Activated B cell treated with CpG ODN at 0.5 μM for 24 hours (primary cell): Measurements from ENCODE around the gene DPP8. TPM values are rescaled to one million over a fixed set of nuclear protein-coding genes. Genes with fewer than 3 reads are reported as not detected.

Experiments
- ATAC-seq: fragments of 200-7000 bp; cut with Tn5 transposase; one replicate; pipeline ENCODE4 v1.10.0; 2021; ENCODE audit warnings: low read depth, mild to moderate bottlenecking, moderate library complexity
- CTCF ChIA-PET: fragments of 350-600 bp; sonication (Branson Sonifier 250); formaldehyde crosslinking; loops from one replicate; lab custom pipeline; 2021; ENCODE audit warnings: antibody characterized with exemption; lab: Charles Lee
- POLR2A ChIA-PET: fragments of 350-600 bp; sonication (Branson Sonifier 250); formaldehyde crosslinking; loops from one replicate; lab custom pipeline; 2021; ENCODE audit warnings: antibody characterized with exemption; lab: Charles Lee
- DNase-seq: peaks from one replicate; pipeline ENCODE4 v3.0.0; 2022
- H3K27ac Mint-ChIP-seq: one replicate; pipeline ENCODE4 v1.8.0; 2020; ENCODE audit warnings: mixed read lengths
- H3K27me3 Mint-ChIP-seq: one replicate; pipeline ENCODE4 v1.8.0; 2021; ENCODE audit warnings: mixed read lengths
- H3K36me3 Mint-ChIP-seq: one replicate; pipeline ENCODE4 v1.8.0; 2021; ENCODE audit warnings: low read depth, mixed read lengths
- H3K4me1 Mint-ChIP-seq: one replicate; pipeline ENCODE4 v1.8.0; 2021; ENCODE audit warnings: mixed read lengths
- H3K4me3 Mint-ChIP-seq: one replicate; pipeline ENCODE4 v1.8.0; 2020; ENCODE audit warnings: mild to moderate bottlenecking, mixed read lengths
- H3K9me3 Mint-ChIP-seq: one replicate; pipeline ENCODE4 v1.8.0; 2020; ENCODE audit warnings: mixed read lengths
- intact Hi-C: fragments of 100-400 bp; cut with micrococcal nuclease; formaldehyde crosslinking; loops from one replicate; pipeline ENCODE4 v1.15.1; 2024
- total RNA-seq: library from RNA; stranded (reverse); gene quantifications from 2 replicates; pipeline ENCODE4 v1.2.3, GENCODE V29; 2022
- TF ChIP-seq, protein P1 (sequence below): fragments of 200-600 bp; IDR thresholded peaks from one replicate; pipeline ENCODE4 v1.8.0; 2022; ENCODE audit warnings: antibody characterized with exemption, mild to moderate bottlenecking

Gene DPP8
- total RNA-seq, 1 donor from 2014 or later = 52.2 TPM

DNA sequence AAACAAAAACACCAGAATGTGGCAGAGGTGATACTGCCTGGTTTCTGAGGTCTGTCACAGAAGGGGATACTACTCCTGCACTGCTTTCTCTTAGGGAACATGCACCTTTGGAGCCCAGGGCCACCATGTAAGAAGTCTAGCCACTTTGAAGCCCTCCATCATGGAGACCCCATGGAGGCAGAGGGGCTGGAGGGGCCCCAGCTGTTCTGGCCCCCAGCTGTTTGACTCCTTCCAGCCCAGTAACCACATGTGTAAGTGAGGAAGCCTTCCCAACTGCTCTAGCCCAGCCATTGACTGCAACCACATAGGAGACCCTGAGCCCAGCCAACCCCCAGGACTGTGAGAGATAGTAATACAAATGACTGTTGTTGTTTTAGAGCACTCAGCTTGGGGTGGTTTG lies 85.8 kb downstream of the DPP8 start:
- Mint-ChIP-seq H3K27me3 (peaks cover 7% of the 10 kb centered on the region), H3K4me3 (no peak overlapping the region), H3K36me3 (no peaks in the 10 kb centered on the region), H3K4me1 (no peaks in the 10 kb centered on the region), H3K9me3 (no peaks in the 10 kb centered on the region), H3K27ac (no peak overlapping the region)
- TF ChIP-seq, protein P1, sequence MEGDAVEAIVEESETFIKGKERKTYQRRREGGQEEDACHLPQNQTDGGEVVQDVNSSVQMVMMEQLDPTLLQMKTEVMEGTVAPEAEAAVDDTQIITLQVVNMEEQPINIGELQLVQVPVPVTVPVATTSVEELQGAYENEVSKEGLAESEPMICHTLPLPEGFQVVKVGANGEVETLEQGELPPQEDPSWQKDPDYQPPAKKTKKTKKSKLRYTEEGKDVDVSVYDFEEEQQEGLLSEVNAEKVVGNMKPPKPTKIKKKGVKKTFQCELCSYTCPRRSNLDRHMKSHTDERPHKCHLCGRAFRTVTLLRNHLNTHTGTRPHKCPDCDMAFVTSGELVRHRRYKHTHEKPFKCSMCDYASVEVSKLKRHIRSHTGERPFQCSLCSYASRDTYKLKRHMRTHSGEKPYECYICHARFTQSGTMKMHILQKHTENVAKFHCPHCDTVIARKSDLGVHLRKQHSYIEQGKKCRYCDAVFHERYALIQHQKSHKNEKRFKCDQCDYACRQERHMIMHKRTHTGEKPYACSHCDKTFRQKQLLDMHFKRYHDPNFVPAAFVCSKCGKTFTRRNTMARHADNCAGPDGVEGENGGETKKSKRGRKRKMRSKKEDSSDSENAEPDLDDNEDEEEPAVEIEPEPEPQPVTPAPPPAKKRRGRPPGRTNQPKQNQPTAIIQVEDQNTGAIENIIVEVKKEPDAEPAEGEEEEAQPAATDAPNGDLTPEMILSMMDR = no peak
- intact Hi-C loops = no loop called here
- ATAC-seq = no peak
- ChIA-PET POLR2A (no interaction called here), CTCF (no interaction called here)
- no peak for DNase-seq

DNA sequence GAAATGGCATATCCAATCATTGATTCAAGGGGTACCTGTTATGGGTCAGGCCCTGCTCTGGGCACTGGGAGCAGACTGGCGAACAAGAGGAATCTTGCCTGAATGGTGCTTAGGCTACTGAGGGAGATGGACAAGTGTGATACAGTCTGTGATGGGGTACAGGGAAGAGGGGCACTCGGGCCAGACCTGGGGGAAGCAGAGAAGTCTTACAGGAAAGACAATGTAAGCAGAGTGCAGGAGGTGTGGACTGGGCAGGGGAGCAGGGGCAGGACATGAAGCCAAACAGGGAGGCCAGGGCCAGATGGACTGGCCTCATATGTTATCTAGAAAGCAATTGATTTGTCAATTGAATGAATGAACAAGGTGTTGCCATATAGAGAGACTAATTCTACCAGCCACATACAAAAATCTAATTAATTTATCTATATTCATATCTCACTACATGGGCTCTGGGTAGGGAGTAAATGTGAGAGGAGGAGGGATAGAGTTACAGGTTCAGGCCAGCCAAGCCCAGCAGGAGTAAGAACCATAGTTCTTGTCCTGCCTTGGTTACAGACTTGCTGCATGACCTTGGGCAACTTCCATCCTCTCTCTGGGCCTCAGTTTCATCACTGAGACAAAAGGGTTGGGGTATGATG lies 91.2 kb downstream of the DPP8 start:
- H3K27me3 Mint-ChIP-seq = peaks cover 40% of the 10 kb centered on the region
- CTCF ChIA-PET = no interaction called here
- no peak overlapping the region for H3K4me3 Mint-ChIP-seq
- no peak for DNase-seq
- ATAC-seq = no peak
- H3K4me1 Mint-ChIP-seq = peaks cover 16% of the 10 kb centered on the region
- POLR2A ChIA-PET = no interaction called here
- H3K27ac Mint-ChIP-seq = no peak overlapping the region
- H3K9me3 Mint-ChIP-seq = no peaks in the 10 kb centered on the region
- H3K36me3 Mint-ChIP-seq = no peaks in the 10 kb centered on the region
- intact Hi-C loops = no loop called here
- TF ChIP-seq, protein P1 = no peak

DNA sequence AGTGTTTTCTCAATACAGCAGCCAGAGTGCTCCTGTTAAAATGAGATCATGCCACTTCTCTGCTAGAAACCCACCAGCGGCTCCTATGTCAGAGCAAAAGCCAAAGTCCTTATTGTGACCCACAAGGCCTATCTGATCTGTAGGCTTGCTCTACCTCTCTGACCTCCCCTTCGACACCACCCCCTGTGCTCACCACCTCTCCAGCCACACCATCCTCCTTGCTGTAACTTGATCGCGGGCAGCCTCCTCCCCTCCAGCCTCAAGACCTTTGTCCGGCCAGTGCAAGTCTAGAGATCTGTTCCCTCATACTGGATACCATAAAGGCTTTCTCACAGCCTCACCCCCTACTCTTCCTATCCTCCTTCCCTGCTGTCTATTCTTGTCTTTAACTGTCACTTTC lies 92.8 kb downstream of the DPP8 start:
- peaks cover 46% of the 10 kb centered on the region for H3K27me3 Mint-ChIP-seq
- TF ChIP-seq, protein P1 = no peak
- POLR2A ChIA-PET = no interaction called here
- CTCF ChIA-PET = no interaction called here
- intact Hi-C loops = no loop called here
- H3K36me3 Mint-ChIP-seq = no peaks in the 10 kb centered on the region
- peaks cover 16% of the 10 kb centered on the region for H3K4me1 Mint-ChIP-seq
- no peak for DNase-seq
- no peak overlapping the region for H3K27ac Mint-ChIP-seq
- H3K4me3 Mint-ChIP-seq = no peak overlapping the region
- ATAC-seq = no peak
- no peaks in the 10 kb centered on the region for H3K9me3 Mint-ChIP-seq

DNA sequence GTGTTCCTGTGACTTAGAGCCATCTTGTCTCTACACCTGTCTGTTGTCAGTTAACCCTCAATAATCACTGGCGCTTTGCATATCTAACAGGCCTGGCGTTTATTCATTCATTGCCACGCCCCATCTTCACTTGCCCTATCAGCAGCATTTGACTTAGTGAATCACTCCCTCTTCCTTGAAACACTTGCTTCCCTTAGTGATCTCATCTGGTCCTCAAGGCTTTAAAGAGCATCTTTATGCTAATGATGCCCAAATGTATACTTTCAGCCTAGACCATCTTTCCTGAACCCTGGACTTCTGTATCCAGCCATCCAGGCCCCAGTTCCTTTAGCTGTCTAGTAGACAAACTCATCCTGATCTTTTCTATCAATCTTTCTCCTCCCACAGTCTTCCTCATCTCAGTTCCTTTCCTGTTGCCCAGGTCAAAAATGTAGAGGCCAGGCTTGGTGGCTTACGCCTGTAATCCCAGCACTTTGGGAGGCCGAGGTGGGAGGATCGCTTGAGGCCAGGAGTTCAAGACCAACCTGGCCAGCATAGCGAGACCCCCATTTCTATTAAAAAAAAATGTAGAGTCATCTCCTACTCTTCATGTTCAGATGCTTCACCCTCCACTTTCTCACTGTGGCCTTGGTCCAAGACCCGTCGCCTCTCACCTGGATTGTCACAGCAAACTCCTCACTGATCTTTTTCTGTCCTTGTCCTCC lies 93.4 kb downstream of the DPP8 start:
- DNase-seq (no peak), ATAC-seq (no peak)
- Mint-ChIP-seq H3K9me3 (no peaks in the 10 kb centered on the region), H3K27me3 (peaks cover 50% of the 10 kb centered on the region), H3K4me1 (peaks cover 16% of the 10 kb centered on the region), H3K4me3 (no peak overlapping the region), H3K36me3 (no peaks in the 10 kb centered on the region), H3K27ac (no peak overlapping the region)
- POLR2A ChIA-PET = no interaction called here
- TF ChIP-seq, protein P1 = no peak
- intact Hi-C loops = no loop called here
- CTCF ChIA-PET = no interaction called here

DNA sequence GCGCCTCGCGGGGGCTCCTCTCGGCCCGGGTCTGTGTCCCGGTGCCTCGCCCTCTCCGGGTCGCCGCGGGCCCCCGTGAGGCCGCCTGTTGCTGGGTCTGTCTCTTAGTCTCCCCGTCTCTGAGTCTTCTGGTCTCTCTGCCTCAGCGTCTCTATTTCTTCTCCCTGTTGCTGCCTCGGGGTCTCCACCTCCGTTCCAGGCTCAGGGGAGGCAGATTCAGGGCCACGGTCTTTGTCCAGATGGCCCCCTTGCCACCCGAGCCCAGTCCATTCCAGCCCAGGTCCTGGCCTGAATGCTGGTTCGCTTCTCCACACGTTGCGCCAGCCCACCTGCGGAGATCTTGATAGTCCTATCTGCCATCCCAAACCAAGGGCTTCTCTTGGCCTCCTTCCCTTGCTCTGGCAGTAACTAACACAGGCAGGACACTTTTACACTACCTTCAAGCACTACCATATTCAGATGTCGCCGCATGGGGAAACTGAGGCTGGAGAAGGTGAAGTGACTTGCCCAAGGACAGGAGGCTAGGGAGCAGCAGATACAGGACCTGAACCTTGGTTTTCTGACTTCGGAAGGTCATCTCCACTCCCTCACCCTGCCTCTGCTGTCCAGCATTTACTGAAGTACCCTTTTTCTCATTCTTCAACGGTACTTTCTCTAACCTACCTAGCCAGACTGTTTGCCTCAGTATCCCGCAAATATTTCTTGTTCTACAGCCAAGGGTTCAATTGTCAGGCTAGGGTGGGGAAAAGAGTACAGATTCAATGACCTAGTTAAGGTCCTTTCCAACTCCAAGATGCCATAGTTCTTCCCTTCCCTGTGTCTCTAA lies 94.1 kb downstream of the DPP8 start:
- TF ChIP-seq, protein P1 = no peak

More for the DNA sequence above, 94.1 kb downstream of the DPP8 start:
- intact Hi-C loops = no loop called here
- ChIA-PET CTCF (no interaction called here), POLR2A (no interaction called here)
- no peak for ATAC-seq
- peak overlapping the region; percentile 75 for H3K4me3 Mint-ChIP-seq
- H3K4me1 Mint-ChIP-seq = peaks cover 16% of the 10 kb centered on the region
- H3K27me3 Mint-ChIP-seq = peaks cover 56% of the 10 kb centered on the region
- no peaks in the 10 kb centered on the region for H3K9me3 Mint-ChIP-seq
- H3K36me3 Mint-ChIP-seq = no peaks in the 10 kb centered on the region
- H3K27ac Mint-ChIP-seq = no peak overlapping the region
- no peak for DNase-seq
